Measurements from ENCODE around the gene SPINK2. TPM values are rescaled to one million over a fixed set of nuclear protein-coding genes. Genes with fewer than 3 reads are reported as not detected.

The SPINK2 gene
- polyA plus RNA-seq, 3 donors: not detected

DNA sequence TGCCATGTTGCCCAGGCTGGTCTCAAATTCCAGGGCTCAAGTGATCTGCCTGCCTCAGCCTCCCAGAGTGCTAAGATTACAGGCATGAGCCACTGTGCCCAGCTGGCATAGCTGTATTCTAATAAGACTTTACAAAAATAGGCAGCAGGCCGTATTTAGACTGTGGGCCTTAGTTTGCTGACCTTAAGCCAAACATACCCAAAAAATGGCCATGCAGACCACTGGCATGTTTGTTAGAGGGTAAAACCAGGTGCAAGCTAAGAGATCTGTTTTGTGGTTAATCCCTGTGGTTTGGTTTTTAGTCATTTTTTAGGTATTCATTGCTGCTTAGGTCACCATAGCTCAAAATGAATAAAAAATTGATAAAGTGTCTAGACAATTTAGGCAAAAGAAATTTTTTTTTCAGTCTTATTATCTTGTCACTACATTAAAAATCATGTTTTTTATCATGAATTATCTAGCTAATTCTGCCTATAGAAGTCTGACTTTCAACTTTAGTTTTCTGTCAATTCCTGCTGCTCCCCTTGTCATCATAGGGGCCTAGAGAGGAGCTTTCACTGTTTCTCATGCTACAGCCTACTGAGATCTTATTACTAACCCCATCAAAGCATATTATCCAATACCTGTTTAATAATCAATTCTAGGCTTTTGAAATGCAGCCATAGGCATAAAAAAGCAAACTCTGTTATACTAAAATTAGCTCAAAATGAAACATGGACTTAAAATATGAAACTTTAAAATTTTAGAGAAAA lies 7.5 kb upstream of the SPINK2 start:
- Mint-ChIP-seq H3K9me3 (peaks cover 0 to 5% (median 0%) of the 10 kb centered on the region in 7 donors), H3K27me3 (ENCODE audit: low read depth in 3 of 3) (peaks cover 0 to 2% (median 0%) of the 10 kb centered on the region in 3 donors), H3K4me3 (no peak overlapping the region), H3K27ac (no peak overlapping the region), H3K4me1 (peaks cover 25% of the 10 kb centered on the region), H3K36me3 (no peaks in the 10 kb centered on the region)
- H3K27ac ChIP-seq (ENCODE audit: low read depth in 1 of 2, low read length in 2 of 2): no peak overlapping the region
- H3K9me3 ChIP-seq (replicated peaks in 1 of 2; ENCODE audit: control insufficient read depth in 1 of 2, insufficient read depth in 1 of 2, low read length in 2 of 2): no peaks in the 10 kb centered on the region
- TF ChIP-seq, protein P1, sequence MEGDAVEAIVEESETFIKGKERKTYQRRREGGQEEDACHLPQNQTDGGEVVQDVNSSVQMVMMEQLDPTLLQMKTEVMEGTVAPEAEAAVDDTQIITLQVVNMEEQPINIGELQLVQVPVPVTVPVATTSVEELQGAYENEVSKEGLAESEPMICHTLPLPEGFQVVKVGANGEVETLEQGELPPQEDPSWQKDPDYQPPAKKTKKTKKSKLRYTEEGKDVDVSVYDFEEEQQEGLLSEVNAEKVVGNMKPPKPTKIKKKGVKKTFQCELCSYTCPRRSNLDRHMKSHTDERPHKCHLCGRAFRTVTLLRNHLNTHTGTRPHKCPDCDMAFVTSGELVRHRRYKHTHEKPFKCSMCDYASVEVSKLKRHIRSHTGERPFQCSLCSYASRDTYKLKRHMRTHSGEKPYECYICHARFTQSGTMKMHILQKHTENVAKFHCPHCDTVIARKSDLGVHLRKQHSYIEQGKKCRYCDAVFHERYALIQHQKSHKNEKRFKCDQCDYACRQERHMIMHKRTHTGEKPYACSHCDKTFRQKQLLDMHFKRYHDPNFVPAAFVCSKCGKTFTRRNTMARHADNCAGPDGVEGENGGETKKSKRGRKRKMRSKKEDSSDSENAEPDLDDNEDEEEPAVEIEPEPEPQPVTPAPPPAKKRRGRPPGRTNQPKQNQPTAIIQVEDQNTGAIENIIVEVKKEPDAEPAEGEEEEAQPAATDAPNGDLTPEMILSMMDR (IDR thresholded peaks at IDR 0.05): no peak
- no peaks in the 10 kb centered on the region for H3K27me3 ChIP-seq (ENCODE audit: control insufficient read depth in 2 of 2, insufficient read depth in 2 of 2, low read length in 2 of 2)
- no peak overlapping the region for H3K4me3 ChIP-seq (replicated peaks in 1 of 3; ENCODE audit: low read depth in 2 of 3, low read length in 3 of 3)
- H4K20me1 ChIP-seq (ENCODE audit: insufficient read depth, low read length): no peaks in the 10 kb centered on the region
- peaks cover 8 to 19% of the 10 kb centered on the region in 2 donors for H3K4me1 ChIP-seq (ENCODE audit: control insufficient read depth in 1 of 2, insufficient read depth in 2 of 2, low read length in 2 of 2)
- H3K4me2 ChIP-seq (replicated peaks; ENCODE audit: extremely low read depth, low read length, poor library complexity, severe bottlenecking): no peak overlapping the region
- no peaks in the 10 kb centered on the region for H3K79me2 ChIP-seq (ENCODE audit: insufficient read depth, low read length)
- no peak overlapping the region for H2AFZ ChIP-seq (ENCODE audit: insufficient read depth, low read depth, low read length, poor library complexity, severe bottlenecking)
- intact Hi-C loops (cut with micrococcal nuclease): no loop called here
- 80% methylated on average over 1 of the region's 1 CpG for WGBS (ENCODE audit: insufficient coverage)
- no peak for DNase-seq
- no peak overlapping the region for H3K9ac ChIP-seq (ENCODE audit: insufficient read depth, low read length, poor library complexity, severe bottlenecking)
- H3K36me3 ChIP-seq (replicated peaks in 1 of 2; ENCODE audit: control insufficient read depth in 1 of 2, insufficient read depth in 2 of 2, low read length in 2 of 2): no peaks in the 10 kb centered on the region

DNA sequence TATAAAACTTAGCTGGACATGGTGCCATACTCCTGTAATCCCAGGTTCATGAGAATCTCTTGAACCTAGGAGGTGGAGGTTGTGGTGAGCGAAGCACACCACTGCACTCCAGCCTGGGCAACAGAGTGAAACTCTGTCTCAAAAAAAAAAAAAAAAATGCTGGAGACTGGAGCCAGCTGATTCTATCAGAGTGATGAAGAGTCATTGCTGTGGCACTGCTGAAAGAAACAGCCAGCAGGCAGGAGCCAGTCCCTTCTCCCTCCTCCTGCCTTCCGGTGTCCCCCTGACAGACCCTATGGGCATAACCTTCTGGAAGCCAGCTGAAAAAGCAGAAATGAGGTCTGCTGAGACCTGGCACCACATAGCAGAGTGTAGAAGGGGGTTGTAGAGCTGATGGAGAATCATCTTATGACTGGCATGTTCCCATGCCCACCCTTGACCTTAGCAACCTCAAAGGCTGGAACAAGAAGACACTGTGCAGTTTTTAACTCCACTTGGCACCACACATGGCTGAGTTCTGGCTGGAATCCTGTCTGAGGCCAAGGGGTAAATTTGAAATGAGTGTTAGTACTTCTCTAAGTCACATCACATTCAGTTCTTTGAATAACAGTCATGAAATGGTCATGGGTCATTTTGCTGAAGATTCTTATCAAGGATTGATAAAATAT lies 2.6 kb upstream of the SPINK2 start:
- no peak overlapping the region for H3K9ac ChIP-seq (ENCODE audit: insufficient read depth, low read length, poor library complexity, severe bottlenecking)
- H2AFZ ChIP-seq (ENCODE audit: insufficient read depth, low read depth, low read length, poor library complexity, severe bottlenecking): no peak overlapping the region
- Mint-ChIP-seq H3K4me3 (no peak overlapping the region), H3K36me3 (peaks cover 0 to 6% of the 10 kb centered on the region in 2 donors), H3K27ac (no peak overlapping the region), H3K27me3 (ENCODE audit: low read depth in 3 of 3) (peaks cover 21 to 38% (median 25%) of the 10 kb centered on the region in 3 donors), H3K4me1 (peaks cover 34% of the 10 kb centered on the region), H3K9me3 (peaks cover 0 to 8% (median 0%) of the 10 kb centered on the region in 7 donors)
- no peak for DNase-seq
- no peak overlapping the region for H3K27ac ChIP-seq (ENCODE audit: low read depth in 1 of 2, low read length in 2 of 2)
- H3K4me3 ChIP-seq (replicated peaks in 1 of 3; ENCODE audit: low read depth in 2 of 3, low read length in 3 of 3): no peak overlapping the region
- no peaks in the 10 kb centered on the region for H3K9me3 ChIP-seq (replicated peaks in 1 of 2; ENCODE audit: control insufficient read depth in 1 of 2, insufficient read depth in 1 of 2, low read length in 2 of 2)
- H3K36me3 ChIP-seq (replicated peaks in 1 of 2; ENCODE audit: control insufficient read depth in 1 of 2, insufficient read depth in 2 of 2, low read length in 2 of 2): no peaks in the 10 kb centered on the region
- H3K79me2 ChIP-seq (ENCODE audit: insufficient read depth, low read length): no peaks in the 10 kb centered on the region
- H3K4me2 ChIP-seq (replicated peaks; ENCODE audit: extremely low read depth, low read length, poor library complexity, severe bottlenecking): no peak overlapping the region
- intact Hi-C loops (cut with micrococcal nuclease): no loop called here
- no CpG with 5 or more reads among the region's 2 CpGs for WGBS (ENCODE audit: insufficient coverage)
- no peaks in the 10 kb centered on the region for H4K20me1 ChIP-seq (ENCODE audit: insufficient read depth, low read length)
- peaks cover 20 to 22% of the 10 kb centered on the region in 2 donors for H3K4me1 ChIP-seq (ENCODE audit: control insufficient read depth in 1 of 2, insufficient read depth in 2 of 2, low read length in 2 of 2)
- H3K27me3 ChIP-seq (ENCODE audit: control insufficient read depth in 2 of 2, insufficient read depth in 2 of 2, low read length in 2 of 2): peaks cover 19 to 22% of the 10 kb centered on the region in 2 donors
- TF ChIP-seq, protein P1 (IDR thresholded peaks at IDR 0.05): no peak
